ENCODE measurements around the gene NUDT21. TPM values are rescaled to one million over a fixed set of nuclear protein-coding genes. Genes with fewer than 3 reads are reported as not detected.

Gene NUDT21
- total and polyA plus RNA-seq, 8 donors, result 6.4 to 174 (median 27.7) TPM

GRCh38 chr16:56460101-56460500 lies 9.0 kb upstream of the NUDT21 start:
- H3K4me3 ChIP-seq, result no peak overlapping the region
- H3K27me3 ChIP-seq, result no peaks in the 10 kb centered on the region
- 86 to 95% (median 91%) methylated on average over 2 of the region's 2 CpGs for WGBS, 5 donors
- TF ChIP-seq POLR2A (IDR thresholded peaks at IDR 0.05) (no peak), EP300 (IDR thresholded peaks at IDR 0.05) (no peak), POLR2AphosphoS5 (IDR thresholded peaks at IDR 0.05) (no peak), CTCF (IDR thresholded peaks at IDR 0.05) (no peak)
- no peak for DNase-seq
- no peak overlapping the region for H3K27ac ChIP-seq
- no peaks in the 10 kb centered on the region for H3K9me3 ChIP-seq
- intact Hi-C loops (cut with DNase I; ENCODE audit: low total_unique reads), result no loop called here
- H3K4me1 ChIP-seq, result no peaks in the 10 kb centered on the region
- H3K36me3 ChIP-seq, result peaks cover 21 to 95% (median 90%) of the 10 kb centered on the region in 4 donors

GRCh38 chr16:56457927-56458470 lies 6.9 kb upstream of the NUDT21 start:
- 90 to 94% (median 92%) methylated on average over 6 of the region's 6 CpGs for WGBS, 5 donors
- DNase-seq, result no peak
- TF ChIP-seq POLR2A (IDR thresholded peaks at IDR 0.05) (no peak), POLR2AphosphoS5 (IDR thresholded peaks at IDR 0.05) (no peak), EP300 (IDR thresholded peaks at IDR 0.05) (no peak), CTCF (IDR thresholded peaks at IDR 0.05) (no peak)
- Histone ChIP-seq H3K9me3 (no peaks in the 10 kb centered on the region), H3K27ac (no peak overlapping the region), H3K4me3 (no peak overlapping the region), H3K27me3 (no peaks in the 10 kb centered on the region), H3K4me1 (peaks cover 0 to 5% (median 4%) of the 10 kb centered on the region in 4 donors), H3K36me3 (peaks cover 32 to 92% (median 88%) of the 10 kb centered on the region in 4 donors)
- intact Hi-C loops (cut with DNase I; ENCODE audit: low total_unique reads), result no loop called here

GRCh38 chr16:56451753-56452689 lies 889 bp upstream of the NUDT21 start:
- peak in 1 of 2 donors; percentile 69 for DNase-seq
- no peak for TF ChIP-seq CTCF (IDR thresholded peaks at IDR 0.05)
- TF ChIP-seq POLR2A (IDR thresholded peaks at IDR 0.05), result no peak
- no peak for TF ChIP-seq POLR2AphosphoS5 (IDR thresholded peaks at IDR 0.05)
- no peak for TF ChIP-seq EP300 (IDR thresholded peaks at IDR 0.05)
- 3 to 6% (median 4%) methylated on average over 29 to 31 of the region's 31 CpGs for WGBS, 5 donors
- Histone ChIP-seq H3K36me3 (peaks cover 26 to 44% (median 41%) of the 10 kb centered on the region in 4 donors), H3K4me1 (peaks cover 29 to 50% (median 40%) of the 10 kb centered on the region in 4 donors), H3K4me3 (peak overlapping the region; percentile 72 to 98 (median 86)), H3K27ac (peak overlapping the region; percentile 67 to 90 (median 85)), H3K9me3 (no peaks in the 10 kb centered on the region), H3K27me3 (no peaks in the 10 kb centered on the region)
- intact Hi-C loops (cut with DNase I; ENCODE audit: low total_unique reads), result no loop called here

GRCh38 chr16:56450275-56450985 lies 702 bp downstream of the NUDT21 start:
- intact Hi-C loops (cut with DNase I; ENCODE audit: low total_unique reads), result no loop called here
- no peak for TF ChIP-seq POLR2A (IDR thresholded peaks at IDR 0.05)
- TF ChIP-seq EP300 (IDR thresholded peaks at IDR 0.05), result no peak
- no peak for TF ChIP-seq CTCF (IDR thresholded peaks at IDR 0.05)
- TF ChIP-seq POLR2AphosphoS5 (IDR thresholded peaks at IDR 0.05), result no peak
- Histone ChIP-seq H3K4me1 (peaks cover 29 to 50% (median 40%) of the 10 kb centered on the region in 4 donors), H3K36me3 (peaks cover 19 to 44% (median 41%) of the 10 kb centered on the region in 4 donors), H3K27me3 (no peaks in the 10 kb centered on the region), H3K27ac (peak overlapping the region; percentile 55 to 90 (median 85)), H3K9me3 (no peaks in the 10 kb centered on the region), H3K4me3 (peak overlapping the region; percentile 72 to 98 (median 86))
- peak in 1 of 2 donors; percentile 17 for DNase-seq
- 5 to 7% (median 7%) methylated on average over 18 of the region's 18 CpGs for WGBS, 5 donors

Data from stomach (tissue), 9 donors.